Left lung (tissue), 10 donors: ENCODE results near the gene KIAA1217. TPM values are rescaled to one million over a fixed set of nuclear protein-coding genes. Genes with fewer than 3 reads are reported as not detected.

ENCODE experiments used
- ATAC-seq: fragments of 200-7000 bp; cut with Tn5 transposase; one replicate; pipeline ENCODE4 v1.9.1; 2020; ENCODE audit warnings: moderate library complexity
- DNase-seq, 4 donors: peaks; one replicate each; pipeline ENCODE4 v3.0.0-alpha.2; 2013 to 2020
- H3K27ac ChIP-seq, 2 donors: fragments of 200-600 bp; sonication (generic) in 1 of 2; one replicate each; pipeline versions ENCODE4 v1.5.0 to v1.8.0; 2020 to 2021
- H3K27me3 ChIP-seq, 2 donors: fragments of 200-600 bp; sonication (generic) in 1 of 2; one replicate each; pipeline versions ENCODE4 v1.5.0 to v1.8.0; 2020 to 2021
- H3K36me3 ChIP-seq, 2 donors: fragments of 200-600 bp; sonication (generic) in 1 of 2; one replicate each; pipeline versions ENCODE4 v1.5.0 to v1.8.0; 2020 to 2021
- H3K4me1 ChIP-seq, 2 donors: fragments of 200-600 bp; one replicate each; pipeline ENCODE4 v1.8.0; 2021
- H3K4me3 ChIP-seq, 2 donors: fragments of 200-600 bp; sonication (generic) in 1 of 2; one replicate each; pipeline versions ENCODE4 v1.5.0 to v1.8.0; 2020 to 2021; ENCODE audit warnings: mild to moderate bottlenecking in 1 of 2
- H3K9me3 ChIP-seq, 2 donors: fragments of 200-600 bp; sonication (generic) in 1 of 2; one replicate each; pipeline versions ENCODE4 v1.5.0 to v1.8.0; 2020 to 2021
- intact Hi-C, 2 donors: fragments of 100-400 bp; cut with DNase I; formaldehyde crosslinking; loops; one replicate each; pipeline versions ENCODE4 v1.11.2 to v1.14.2; 2022
- polyA plus RNA-seq, 6 donors: library from polyadenylated mRNA; unstranded; fragments of 120-200 nt; gene quantifications; one replicate each; pipeline ENCODE4 v1.2.1, GENCODE V29; 2013; ENCODE audit not compliant: insufficient read length in 6 of 6
- total RNA-seq, 2 donors: library from RNA; stranded (reverse); fragmentation: NEBNext Ultra II Directional; extraction: Animal tissue kit (Norgen Biotek cat#: 25700); gene quantifications; one replicate each; pipeline ENCODE4 v1.2.1, GENCODE V29; 2021
- TF ChIP-seq, protein P1 (sequence below), 2 donors: fragments of 200-600 bp; sonication (generic) in 1 of 2; IDR thresholded peaks; one replicate each; pipeline versions ENCODE4 v1.5.0 to v1.8.0; 2021; ENCODE audit warnings: antibody characterized with exemption in 2 of 2
- donor health status: DM: no; HTN: yes; CAD: no.
- donor health status: DM: no; HTN: no; CAD: no.

Gene KIAA1217
- total and polyA plus RNA-seq, 8 donors: 28.3 to 69.1 (median 60.4) TPM

DNA sequence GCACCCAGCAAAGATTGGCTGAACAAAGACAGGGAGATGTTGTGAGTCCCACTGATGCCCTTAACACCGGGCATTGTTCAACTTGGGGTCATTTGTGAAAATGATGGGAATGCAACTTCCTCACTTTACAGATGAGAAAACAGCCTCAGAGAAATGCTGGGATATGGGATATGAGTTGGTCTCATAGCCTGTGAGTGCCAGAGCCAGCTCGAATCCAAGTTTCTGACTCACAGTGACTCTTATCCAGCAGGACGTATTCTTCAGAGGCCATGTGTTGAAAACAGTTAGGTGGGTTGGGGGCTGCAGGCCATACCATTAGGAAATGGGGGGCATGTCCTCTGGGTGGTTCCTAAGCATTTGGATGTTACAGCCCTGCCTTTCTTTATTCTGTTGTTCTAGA, 45.2 kb downstream of the KIAA1217 start:
- Histone ChIP-seq H3K36me3 (no peaks in the 10 kb centered on the region), H3K4me1 (peaks cover 0 to 8% of the 10 kb centered on the region in 2 donors), H3K27ac (no peak overlapping the region), H3K27me3 (no peaks in the 10 kb centered on the region), H3K4me3 (no peak overlapping the region), H3K9me3 (no peaks in the 10 kb centered on the region)
- DNase-seq: no peak
- intact Hi-C loops: no loop called here
- no peak for ATAC-seq
- TF ChIP-seq, protein P1, sequence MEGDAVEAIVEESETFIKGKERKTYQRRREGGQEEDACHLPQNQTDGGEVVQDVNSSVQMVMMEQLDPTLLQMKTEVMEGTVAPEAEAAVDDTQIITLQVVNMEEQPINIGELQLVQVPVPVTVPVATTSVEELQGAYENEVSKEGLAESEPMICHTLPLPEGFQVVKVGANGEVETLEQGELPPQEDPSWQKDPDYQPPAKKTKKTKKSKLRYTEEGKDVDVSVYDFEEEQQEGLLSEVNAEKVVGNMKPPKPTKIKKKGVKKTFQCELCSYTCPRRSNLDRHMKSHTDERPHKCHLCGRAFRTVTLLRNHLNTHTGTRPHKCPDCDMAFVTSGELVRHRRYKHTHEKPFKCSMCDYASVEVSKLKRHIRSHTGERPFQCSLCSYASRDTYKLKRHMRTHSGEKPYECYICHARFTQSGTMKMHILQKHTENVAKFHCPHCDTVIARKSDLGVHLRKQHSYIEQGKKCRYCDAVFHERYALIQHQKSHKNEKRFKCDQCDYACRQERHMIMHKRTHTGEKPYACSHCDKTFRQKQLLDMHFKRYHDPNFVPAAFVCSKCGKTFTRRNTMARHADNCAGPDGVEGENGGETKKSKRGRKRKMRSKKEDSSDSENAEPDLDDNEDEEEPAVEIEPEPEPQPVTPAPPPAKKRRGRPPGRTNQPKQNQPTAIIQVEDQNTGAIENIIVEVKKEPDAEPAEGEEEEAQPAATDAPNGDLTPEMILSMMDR (IDR thresholded peaks at IDR 0.05): no peak

DNA sequence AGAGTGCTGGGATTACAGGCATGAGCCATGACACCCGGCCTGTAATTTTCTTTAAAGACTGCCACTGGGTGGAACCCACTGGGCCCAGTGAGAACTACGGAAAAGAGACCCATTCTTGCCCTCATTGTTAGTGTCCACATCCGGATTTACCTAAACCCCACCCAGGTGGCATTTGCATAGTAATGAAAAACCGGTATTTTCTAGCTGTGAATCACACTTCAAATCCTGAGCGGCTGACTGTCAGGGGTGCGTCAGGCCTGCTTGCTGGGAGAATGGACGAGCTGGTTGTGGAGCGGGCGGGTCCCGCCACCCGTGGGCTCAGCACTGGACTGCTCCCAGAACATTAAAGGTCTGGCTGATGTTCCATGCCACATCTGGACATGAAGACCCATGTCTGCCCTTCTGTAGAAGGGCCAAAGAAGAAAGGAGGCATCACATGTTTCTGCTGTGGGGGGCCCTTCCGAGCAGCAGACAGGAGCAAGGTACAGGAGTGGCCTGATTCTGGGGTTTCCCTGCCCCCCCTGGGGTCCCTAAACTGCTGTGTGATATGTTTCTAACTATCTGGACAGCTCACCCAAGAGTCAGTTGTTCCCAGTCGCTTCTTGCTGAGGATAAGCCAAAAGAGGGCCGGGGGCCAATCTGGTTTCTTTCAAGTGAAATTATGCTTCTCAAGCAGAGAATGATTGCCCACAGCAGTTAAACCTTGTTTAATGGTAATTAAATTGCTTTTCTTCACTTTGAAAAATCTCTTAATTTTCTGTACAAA, 46.4 kb downstream of the KIAA1217 start:
- Histone ChIP-seq H3K36me3 (no peaks in the 10 kb centered on the region), H3K4me3 (no peak overlapping the region), H3K27me3 (no peaks in the 10 kb centered on the region), H3K27ac (no peak overlapping the region), H3K4me1 (peaks cover 0 to 8% of the 10 kb centered on the region in 2 donors), H3K9me3 (no peaks in the 10 kb centered on the region)
- intact Hi-C loops: no loop called here
- DNase-seq (peak in 1 of 4 donors; percentile 39), ATAC-seq (no peak)
- TF ChIP-seq, protein P1 (IDR thresholded peaks at IDR 0.05): no peak

DNA sequence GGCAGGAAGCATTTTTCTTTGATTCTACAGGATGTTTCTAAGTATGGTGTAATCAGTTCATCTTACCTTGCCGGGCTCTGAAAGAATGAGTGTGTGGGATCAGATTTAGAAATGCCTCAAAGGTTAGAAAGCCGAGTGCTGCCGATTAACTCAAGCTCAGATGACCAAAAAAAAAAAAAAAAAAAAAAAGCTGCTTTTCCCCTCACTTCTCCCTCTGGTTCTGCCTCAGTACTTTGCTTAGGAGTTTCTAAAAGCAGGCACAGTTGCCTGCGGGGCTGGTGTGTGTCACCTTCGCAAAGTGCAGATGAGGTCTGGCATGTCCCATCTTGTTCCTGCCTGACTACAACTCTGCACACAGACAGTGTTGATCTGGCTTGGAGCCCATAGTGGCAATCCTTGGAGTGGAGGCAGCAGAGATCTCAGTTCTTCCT, 47.0 kb downstream of the KIAA1217 start:
- Histone ChIP-seq H3K4me3 (no peak overlapping the region), H3K27ac (no peak overlapping the region), H3K9me3 (no peaks in the 10 kb centered on the region), H3K27me3 (no peaks in the 10 kb centered on the region), H3K4me1 (peaks cover 0 to 8% of the 10 kb centered on the region in 2 donors), H3K36me3 (no peaks in the 10 kb centered on the region)
- TF ChIP-seq, protein P1 (IDR thresholded peaks at IDR 0.05): no peak
- intact Hi-C loops: no loop called here
- no peak for DNase-seq
- ATAC-seq: no peak

DNA sequence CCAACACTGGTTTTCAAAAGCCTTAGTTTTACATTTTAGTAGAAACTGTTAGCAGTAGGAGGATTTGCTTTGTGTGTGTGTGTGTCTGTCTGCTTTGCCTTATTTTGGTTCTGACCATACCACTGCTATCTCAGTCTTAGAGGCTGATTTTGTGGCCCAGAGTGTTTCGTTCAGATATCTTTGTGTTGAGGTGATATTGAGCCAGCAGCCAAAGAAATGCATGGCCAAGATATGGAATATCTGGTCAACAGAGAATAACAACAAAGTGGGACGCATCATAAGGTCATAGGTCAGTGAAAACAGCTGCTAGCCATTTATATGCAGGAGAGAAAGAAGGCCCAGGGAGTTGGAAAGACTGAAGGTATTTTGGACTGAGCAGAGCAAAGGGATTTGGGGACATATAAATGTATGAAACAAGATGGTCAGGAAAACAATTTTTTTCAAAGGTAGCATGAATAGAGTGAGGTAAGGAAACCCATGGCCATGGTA, 47.7 kb downstream of the KIAA1217 start:
- Histone ChIP-seq H3K27me3 (no peaks in the 10 kb centered on the region), H3K36me3 (no peaks in the 10 kb centered on the region), H3K9me3 (no peaks in the 10 kb centered on the region), H3K4me3 (no peak overlapping the region), H3K27ac (no peak overlapping the region), H3K4me1 (peaks cover 0 to 8% of the 10 kb centered on the region in 2 donors)
- TF ChIP-seq, protein P1 (IDR thresholded peaks at IDR 0.05): no peak
- no peak for ATAC-seq
- no peak for DNase-seq
- intact Hi-C loops: no loop called here

DNA sequence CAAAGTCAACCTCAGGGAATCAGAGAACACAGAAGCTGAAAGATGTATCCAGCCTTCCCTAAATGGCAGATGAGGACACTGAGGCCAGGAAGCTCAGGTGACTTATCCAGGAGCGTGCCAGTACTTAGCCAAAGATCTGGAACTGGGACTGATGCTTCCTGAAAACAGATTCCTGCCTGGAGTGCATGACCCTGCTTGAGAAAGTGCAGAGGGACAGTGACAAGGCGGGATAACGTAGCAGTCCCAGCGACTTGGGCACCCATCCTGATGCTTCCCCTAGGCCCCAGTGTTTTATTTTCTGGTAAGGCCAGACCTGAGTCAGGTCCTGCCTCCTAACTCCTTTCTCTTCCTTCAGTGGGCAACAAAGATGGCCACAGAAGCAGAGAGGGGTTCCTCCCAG, 48.6 kb downstream of the KIAA1217 start:
- intact Hi-C loops: no loop called here
- no peak for DNase-seq
- Histone ChIP-seq H3K9me3 (no peaks in the 10 kb centered on the region), H3K36me3 (no peaks in the 10 kb centered on the region), H3K27ac (no peak overlapping the region), H3K4me3 (no peak overlapping the region), H3K27me3 (no peaks in the 10 kb centered on the region), H3K4me1 (peaks cover 0 to 8% of the 10 kb centered on the region in 2 donors)
- TF ChIP-seq, protein P1 (IDR thresholded peaks at IDR 0.05): no peak
- ATAC-seq: no peak
